WTC11 (cell line): ENCODE data around the gene KRT37. TPM values are rescaled to one million over a fixed set of nuclear protein-coding genes. Genes with fewer than 3 reads are reported as not detected.
A peak's percentile ranks its signal among the peaks of the same experiment; 100 is the strongest.

Experiments used
- ATAC-seq: fragments of 200-7000 bp; cut with Tn5 transposase; 2 replicates; pipeline ENCODE4 v1.10.0; 2021; ENCODE audit warnings: mild to moderate bottlenecking, moderate library complexity
- CTCF ChIA-PET: fragments of 300-600 bp; sonication (Branson Sonifier 250); formaldehyde crosslinking; loops from one replicate; lab custom pipeline; 2021; ENCODE audit warnings: antibody characterized with exemption; lab: Charles Lee
- POLR2A ChIA-PET: fragments of 350-600 bp; sonication (Branson Sonifier 250); formaldehyde crosslinking; loops from one replicate; lab custom pipeline; 2021; ENCODE audit warnings: antibody characterized with exemption; lab: Charles Lee
- DNase-seq: peaks from one replicate; pipeline ENCODE4 v3.0.0; 2021; ENCODE audit warnings: low spot score
- H3K27ac Mint-ChIP-seq: 2 replicates; pipeline ENCODE4 v1.8.0; 2021; ENCODE audit warnings: mixed read lengths
- H3K27me3 Mint-ChIP-seq: 2 replicates; pipeline ENCODE4 v1.8.0; 2021; ENCODE audit warnings: low read depth, mild to moderate bottlenecking, moderate library complexity, mixed read lengths
- H3K36me3 Mint-ChIP-seq: 2 replicates; pipeline ENCODE4 v1.8.0; 2021; ENCODE audit warnings: mixed read lengths
- H3K4me1 Mint-ChIP-seq: 2 replicates; pipeline ENCODE4 v1.8.0; 2022; ENCODE audit warnings: mixed read lengths
- H3K4me3 Mint-ChIP-seq: 2 replicates; pipeline ENCODE4 v1.8.0; 2021; ENCODE audit warnings: mild to moderate bottlenecking, moderate library complexity, mixed read lengths
- H3K9me3 Mint-ChIP-seq: 2 replicates; pipeline ENCODE4 v1.8.0; 2021; ENCODE audit warnings: mixed read lengths
- ARID4B ChIP-seq: sonication (generic); formaldehyde crosslinking; IDR thresholded peaks from 2 replicates; pipeline ENCODE4 v1.8.0; 2023; ENCODE audit warnings: missing genetic modification reagents, mild to moderate bottlenecking, borderline replicate concordance
- CDX4 ChIP-seq: fragments of 250-450 bp; sonication (Bioruptor Pico); IDR thresholded peaks from 2 replicates; pipeline ENCODE4 v1.9.0; 2021; ENCODE audit warnings: moderate library complexity, mild to moderate bottlenecking, inconsistent platforms, borderline replicate concordance
- CREM ChIP-seq: sonication (generic); formaldehyde crosslinking; IDR thresholded peaks from 2 replicates; pipeline ENCODE4 v1.8.1; 2022; ENCODE audit warnings: mild to moderate bottlenecking, missing genetic modification reagents, moderate library complexity
- FOXJ3 ChIP-seq: sonication (generic); formaldehyde crosslinking; IDR thresholded peaks from 2 replicates; pipeline ENCODE4 v1.9.0; 2021; ENCODE audit warnings: missing genetic modification reagents, mild to moderate bottlenecking, borderline replicate concordance
- GABPB1 ChIP-seq: sonication (generic); formaldehyde crosslinking; IDR thresholded peaks from 2 replicates; pipeline ENCODE4 v1.8.1; 2023; ENCODE audit warnings: mild to moderate bottlenecking, missing genetic modification reagents
- HMGXB4 ChIP-seq: sonication (generic); formaldehyde crosslinking; IDR thresholded peaks from 2 replicates; pipeline ENCODE4 v1.8.1; 2023; ENCODE audit warnings: mild to moderate bottlenecking, moderate library complexity, missing genetic modification reagents
- IRF1 ChIP-seq: sonication (generic); formaldehyde crosslinking; IDR thresholded peaks from 2 replicates; pipeline ENCODE4 v1.8.0; 2023; ENCODE audit warnings: missing genetic modification reagents
- OVOL2 ChIP-seq: fragments of 250-450 bp; sonication (Bioruptor Pico); IDR thresholded peaks from 2 replicates; pipeline ENCODE4 v1.9.0; 2021; ENCODE audit warnings: mild to moderate bottlenecking, borderline replicate concordance
- PRDM15 ChIP-seq: sonication (generic); formaldehyde crosslinking; IDR thresholded peaks from 2 replicates; pipeline ENCODE4 v1.8.0; 2022; ENCODE audit warnings: missing genetic modification reagents
- ZNF138 ChIP-seq: sonication (generic); formaldehyde crosslinking; conservative IDR thresholded peaks from 2 replicates; pipeline ENCODE4 v1.8.1; 2022; ENCODE audit warnings: mild to moderate bottlenecking, moderate library complexity, missing genetic modification reagents
- ZNF263 ChIP-seq: sonication (generic); formaldehyde crosslinking; IDR thresholded peaks from 2 replicates; pipeline ENCODE4 v1.8.1; 2022; ENCODE audit warnings: low read depth, mild to moderate bottlenecking, moderate library complexity, missing genetic modification reagents
- ZNF396 ChIP-seq: fragments of 250-450 bp; sonication (Bioruptor Pico); IDR thresholded peaks from 2 replicates; pipeline ENCODE4 v1.8.0; 2021; ENCODE audit warnings: mild to moderate bottlenecking, moderate library complexity, borderline replicate concordance
- ZNF425 ChIP-seq: fragments of 250-450 bp; sonication (Bioruptor Pico); conservative IDR thresholded peaks from 2 replicates; pipeline ENCODE4 v1.9.0; 2021; ENCODE audit warnings: mild to moderate bottlenecking
- total RNA-seq: library from RNA; stranded (reverse); gene quantifications from 3 replicates; pipeline ENCODE4 v1.2.3, GENCODE V29; 2021

Gene KRT37
- total RNA-seq, 1 experiment from 2014 or later = not detected

- peaks cover 28% of the 10 kb centered on the region for H3K4me1 Mint-ChIP-seq
- no peaks in the 10 kb centered on the region for H3K36me3 Mint-ChIP-seq
- CTCF ChIA-PET = interaction anchor here (2.3 to 3.8 kb wide), 2 partner anchors 93 to 133 kb away, joined by 9 to 63 read pairs; no protein-coding TSS in a partner anchor
- H3K4me3 Mint-ChIP-seq = no peak overlapping the region
- POLR2A ChIA-PET = no interaction called here
- no peak for ATAC-seq
- no peaks in the 10 kb centered on the region for H3K9me3 Mint-ChIP-seq
- no peaks in the 10 kb centered on the region for H3K27me3 Mint-ChIP-seq
- no peak for TF ChIP-seq ARID4B (CRISPR knock-in tag)
- TF ChIP-seq GABPB1 (CRISPR knock-in tag) = peak; percentile 23; the same call in 1 of the 2 replicates
- no peak for DNase-seq
- no peak overlapping the region for H3K27ac Mint-ChIP-seq
Measured at GRCh38 chr17:41415833-41416335, 8.5 kb downstream of the KRT37 start.

- no peak overlapping the region for H3K4me3 Mint-ChIP-seq
- H3K9me3 Mint-ChIP-seq = no peaks in the 10 kb centered on the region
- POLR2A ChIA-PET = no interaction called here
- no peak for ATAC-seq
- CTCF ChIA-PET = interaction anchor here (3.8 kb wide), 1 partner anchor 134 kb away, joined by 63 read pairs; no protein-coding TSS in a partner anchor
- no peaks in the 10 kb centered on the region for H3K27me3 Mint-ChIP-seq
- H3K36me3 Mint-ChIP-seq = no peaks in the 10 kb centered on the region
- no peak overlapping the region for H3K27ac Mint-ChIP-seq
- peaks cover 28% of the 10 kb centered on the region for H3K4me1 Mint-ChIP-seq
- no peak for TF ChIP-seq ZNF396 (CRISPR knock-in tag)
- no peak for TF ChIP-seq OVOL2 (CRISPR knock-in tag)
- no peak for TF ChIP-seq HMGXB4 (CRISPR knock-in tag)
- TF ChIP-seq CREM = no peak
- no peak for TF ChIP-seq ZNF138
- no peak for TF ChIP-seq CDX4 (CRISPR knock-in tag)
- TF ChIP-seq IRF1 (CRISPR knock-in tag) = no peak
- TF ChIP-seq FOXJ3 (CRISPR knock-in tag) = no peak
- TF ChIP-seq PRDM15 (CRISPR knock-in tag) = no peak
- TF ChIP-seq ZNF425 (CRISPR knock-in tag) = no peak
- TF ChIP-seq ZNF263 = no peak
- DNase-seq = no peak
Measured at GRCh38 chr17:41415411-41415810, 9.0 kb downstream of the KRT37 start.
